K562 (cell line): ENCODE results near the gene YIF1A.

Source experiments
- CREB5 ChIP-seq: fragments of 250-450 bp; sonication (Bioruptor Pico); IDR thresholded peaks from 2 replicates; pipeline ENCODE4 v1.5.0; 2020; ENCODE audit warnings: mild to moderate bottlenecking
- FOXJ3 ChIP-seq: sonication (generic); formaldehyde crosslinking; IDR thresholded peaks from 2 replicates; pipeline ENCODE4 v1.4.0; 2020; ENCODE audit warnings: mild to moderate bottlenecking, missing genetic modification reagents
- L3MBTL2 ChIP-seq: fragments of 450-650 bp; IDR thresholded peaks from 2 replicates; pipeline ENCODE4 v1.6.1; 2016; ENCODE audit warnings: mild to moderate bottlenecking, moderate library complexity
- RNF219 ChIP-seq: fragments of 250-450 bp; sonication (Bioruptor Pico); IDR thresholded peaks from 2 replicates; pipeline ENCODE4 v1.5.0; 2022; ENCODE audit warnings: mild to moderate bottlenecking
- TCF7 ChIP-seq: sonication (generic); IDR thresholded peaks from 2 replicates; pipeline ENCODE4 v1.6.1; 2016; ENCODE audit warnings: antibody characterized with exemption, borderline replicate concordance
- THAP7 ChIP-seq: fragments of 250-450 bp; sonication (Bioruptor Pico); IDR thresholded peaks from 2 replicates; pipeline ENCODE4 v1.5.0; 2021
- ZNF280A ChIP-seq: fragments of 450-650 bp; IDR thresholded peaks from 2 replicates; pipeline ENCODE4 v1.6.1; 2018; ENCODE audit warnings: mild to moderate bottlenecking, low read depth; ENCODE audit not compliant: partially characterized antibody

GRCh38 chr11:66337103-66337899 lies 48.4 kb upstream of the YIF1A start:
- TF ChIP-seq L3MBTL2 (no peak), RNF219 (CRISPR knock-in tag) (no peak), CREB5 (CRISPR knock-in tag) (no peak), TCF7 (no peak), THAP7 (CRISPR knock-in tag) (no peak), ZNF280A (no peak), FOXJ3 (CRISPR knock-in tag) (no peak)
